ENCODE measurements around the gene CYP27B1.

DNA sequence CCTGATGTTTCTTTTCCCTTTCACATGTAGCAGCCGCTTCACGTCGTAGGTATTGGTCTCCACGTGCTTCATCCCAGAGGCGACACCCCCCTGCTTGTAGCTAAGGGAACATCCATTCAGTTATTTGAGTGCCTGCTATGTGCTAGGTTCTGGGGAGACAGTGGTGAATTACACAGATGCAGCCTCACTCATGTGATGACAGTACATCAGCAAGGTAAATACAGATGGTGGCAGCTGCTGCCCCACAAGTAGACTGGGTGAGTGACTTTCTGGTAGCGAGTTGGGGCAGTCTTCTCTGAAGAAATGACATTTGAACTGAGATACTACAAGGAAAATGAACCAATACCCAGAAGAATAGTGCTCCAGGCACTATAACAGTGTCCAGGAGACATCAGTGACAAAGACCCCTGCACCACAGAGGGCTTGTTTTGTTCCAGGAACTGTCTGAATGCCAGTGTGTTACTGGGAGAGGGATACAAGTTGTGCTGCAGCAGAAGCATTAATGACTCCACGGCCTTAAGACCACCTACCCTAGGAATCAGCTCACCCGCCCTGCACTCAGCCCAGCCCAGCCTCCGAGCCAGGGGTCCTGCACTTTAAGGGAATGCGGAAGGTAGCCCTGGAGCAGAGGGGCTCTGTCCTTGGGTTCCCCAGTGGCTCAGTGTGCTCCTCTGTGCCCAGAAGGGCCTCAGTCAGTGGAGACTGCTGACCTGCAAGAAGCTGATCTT, 44.3 kb upstream of the CYP27B1 start:
- no peak for TF ChIP-seq POLR2AphosphoS5 (IDR thresholded peaks at IDR 0.05; ENCODE audit: low read depth, low read length)
- TF ChIP-seq POLR2A (IDR thresholded peaks at IDR 0.05; ENCODE audit: low read depth, low read length): no peak
- no peak for TF ChIP-seq TAF1 (IDR thresholded peaks at IDR 0.05; ENCODE audit: borderline replicate concordance, low read depth, low read length)
